SKM-1 treated with dmso at 0.1 percent for 144 hours (cell line): ENCODE data around the gene LRRC23.
"Not testable (repeated sequence)": the region's sequence is repeated elsewhere in the genome, so short reads cannot be mapped to it uniquely, and the experiment has no call there.

Source experiments
- DNase-seq: peaks from one replicate; lab custom pipeline; 2025; ENCODE audit not compliant: unreplicated experiment; lab: John Stamatoyannopoulos, UW

Gene LRRC23, protein sequence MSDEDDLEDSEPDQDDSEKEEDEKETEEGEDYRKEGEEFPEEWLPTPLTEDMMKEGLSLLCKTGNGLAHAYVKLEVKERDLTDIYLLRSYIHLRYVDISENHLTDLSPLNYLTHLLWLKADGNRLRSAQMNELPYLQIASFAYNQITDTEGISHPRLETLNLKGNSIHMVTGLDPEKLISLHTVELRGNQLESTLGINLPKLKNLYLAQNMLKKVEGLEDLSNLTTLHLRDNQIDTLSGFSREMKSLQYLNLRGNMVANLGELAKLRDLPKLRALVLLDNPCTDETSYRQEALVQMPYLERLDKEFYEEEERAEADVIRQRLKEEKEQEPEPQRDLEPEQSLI

GRCh38 chr12:6904280-6905276 lies at the start of gene LRRC23:
Gene LRRC23 (plus strand): TSS chr12:6904822. CDS start chr12:6905634, 812 bp downstream.
- peak; percentile 84 for DNase-seq

DNA sequence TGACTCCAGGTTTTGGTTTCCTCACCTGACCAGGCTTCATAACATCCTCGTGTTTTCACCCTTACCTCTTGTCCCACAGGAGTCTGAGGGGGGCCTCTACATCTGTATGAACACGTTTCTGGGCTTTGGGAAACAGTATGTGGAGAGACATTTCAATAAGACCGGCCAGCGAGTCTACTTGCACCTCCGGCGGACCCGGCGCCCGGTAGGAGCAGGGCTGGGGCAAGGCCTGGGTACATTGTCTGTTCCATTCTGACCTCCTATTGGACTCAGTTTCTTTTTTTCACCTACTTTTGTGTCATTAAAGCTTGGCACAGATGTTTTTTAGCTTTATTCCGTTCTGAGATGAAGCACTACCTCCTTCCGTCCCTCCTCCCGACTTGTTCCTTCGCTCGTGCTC lies 49.3 kb upstream of the LRRC23 start:
- DNase-seq, result no peak

- DNase-seq, result no peak
Measured at GRCh38 chr12:6858799-6859198, 45.8 kb upstream of the LRRC23 start.

DNA sequence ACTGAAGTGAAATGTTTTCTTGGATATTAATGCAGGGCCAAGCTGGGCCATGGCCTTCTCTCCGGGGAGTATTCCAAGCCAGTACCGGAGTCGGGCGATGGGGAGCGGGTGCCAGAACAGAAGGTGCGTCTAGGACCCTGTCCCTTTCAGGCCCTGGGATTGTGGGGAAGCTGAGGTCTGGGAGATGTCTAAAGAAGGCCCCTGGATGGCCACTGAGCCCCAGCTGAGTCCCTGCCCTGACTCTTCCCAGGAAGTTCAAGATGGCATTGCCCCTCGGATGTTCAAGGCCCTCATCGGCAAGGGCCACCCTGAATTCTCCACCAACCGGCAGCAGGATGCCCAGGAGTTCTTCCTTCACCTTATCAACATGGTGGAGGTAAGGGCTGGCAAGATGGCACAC lies 44.5 kb upstream of the LRRC23 start:
- DNase-seq, result no peak

- no peak for DNase-seq
Measured at GRCh38 chr12:6860942-6861341, 43.7 kb upstream of the LRRC23 start.

GRCh38 chr12:6861391-6861790 lies 43.2 kb upstream of the LRRC23 start:
- no peak for DNase-seq

DNA sequence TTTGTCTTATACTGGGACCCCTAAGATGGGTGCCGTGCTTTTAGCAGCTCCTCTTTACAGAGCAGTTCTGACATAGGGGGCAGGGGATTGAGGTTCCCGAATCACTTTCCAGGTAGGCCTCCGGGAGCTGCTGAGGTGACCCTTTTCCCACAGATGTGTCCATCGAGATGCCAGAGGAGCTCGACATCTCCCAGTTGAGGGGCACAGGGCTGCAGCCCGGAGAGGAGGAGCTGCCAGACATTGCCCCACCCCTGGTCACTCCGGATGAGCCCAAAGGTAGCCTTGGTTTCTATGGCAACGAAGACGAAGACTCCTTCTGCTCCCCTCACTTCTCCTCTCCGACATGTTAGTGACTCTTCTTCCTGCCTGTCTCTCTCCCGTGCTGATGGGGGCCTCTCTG lies 41.6 kb upstream of the LRRC23 start:
- DNase-seq, result no peak

- DNase-seq, result no peak
Measured at GRCh38 chr12:6863586-6864321, 40.9 kb upstream of the LRRC23 start.

GRCh38 chr12:6865307-6865706 lies 39.3 kb upstream of the LRRC23 start:
- not testable (repeated sequence) for DNase-seq

DNA sequence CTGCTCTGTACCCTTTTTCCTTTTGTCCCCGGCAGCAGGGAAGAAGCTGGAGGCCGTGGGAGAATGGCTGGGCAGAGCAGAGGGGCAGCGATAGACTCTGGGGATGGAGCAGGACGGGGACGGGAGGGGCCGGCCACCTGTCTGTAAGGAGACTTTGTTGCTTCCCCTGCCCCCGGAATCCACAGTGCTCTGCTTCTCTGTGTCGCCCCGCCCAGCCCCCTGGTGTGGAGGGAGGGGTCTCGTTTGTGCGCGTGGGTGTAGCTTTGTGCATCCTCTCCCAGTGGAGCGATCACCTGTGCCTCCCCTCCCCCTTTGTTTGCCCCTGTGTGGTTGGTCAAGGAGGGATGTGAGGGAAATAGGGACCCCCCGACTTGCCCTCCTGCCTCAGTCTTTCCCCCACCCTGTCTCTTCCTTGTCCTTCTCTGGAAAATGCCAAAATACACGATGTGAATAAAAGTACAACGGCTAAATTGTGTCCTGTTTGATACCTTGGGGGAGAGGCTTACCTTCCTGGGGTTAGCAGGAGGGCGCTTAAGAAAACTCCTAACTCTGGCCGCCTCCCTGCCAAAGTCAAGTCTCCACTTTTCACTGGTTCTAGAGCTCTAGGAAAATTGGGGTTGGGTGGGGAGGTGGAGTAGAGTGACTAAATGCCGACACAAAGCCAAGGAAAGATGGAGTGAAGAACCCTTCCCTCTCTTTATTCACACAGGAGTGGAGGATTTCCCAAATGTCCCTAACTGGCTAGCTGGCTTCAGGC lies 38.3 kb upstream of the LRRC23 start:
- DNase-seq, result no peak

GRCh38 chr12:6866920-6867412 lies 37.7 kb upstream of the LRRC23 start:
- DNase-seq, result no peak

DNA sequence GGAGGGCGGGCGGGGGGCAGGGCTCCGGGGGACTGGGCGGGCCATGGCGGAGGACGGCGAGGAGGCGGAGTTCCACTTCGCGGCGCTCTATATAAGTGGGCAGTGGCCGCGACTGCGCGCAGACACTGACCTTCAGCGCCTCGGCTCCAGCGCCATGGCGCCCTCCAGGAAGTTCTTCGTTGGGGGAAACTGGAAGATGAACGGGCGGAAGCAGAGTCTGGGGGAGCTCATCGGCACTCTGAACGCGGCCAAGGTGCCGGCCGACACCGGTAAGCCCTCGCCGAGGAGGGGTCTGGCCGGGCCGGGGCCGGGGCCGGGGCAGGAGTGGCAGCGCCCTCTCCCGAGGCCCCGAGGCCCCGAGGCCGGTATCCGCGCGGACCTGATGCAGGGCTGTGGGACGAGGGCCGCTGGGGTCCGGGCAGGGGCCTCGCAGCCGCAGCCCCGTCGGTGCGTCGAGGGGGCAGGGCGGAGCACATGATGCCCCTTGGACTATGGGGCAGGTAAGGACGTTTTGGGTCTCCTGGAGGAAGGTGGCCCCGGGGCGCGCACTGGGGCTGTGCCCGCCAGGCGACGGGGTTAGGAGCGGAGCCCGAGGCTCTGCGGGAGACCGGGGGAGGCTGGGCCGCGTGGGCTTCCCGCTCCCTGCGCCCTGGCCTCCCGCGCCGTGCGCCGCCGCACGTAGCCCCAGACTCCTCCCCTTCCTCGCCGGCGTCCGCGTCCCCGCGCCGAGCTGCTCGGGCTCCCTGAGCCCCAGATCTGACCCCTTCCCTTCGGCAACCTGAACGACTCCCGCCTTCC lies 37.0 kb upstream of the LRRC23 start, which contains the start of gene TPI1:
TSS of gene TPI1 (plus strand) at position 119 of the 798 bp plus-strand sequence. CDS start at position 155, 36 bp downstream.
- peak; percentile 27 for DNase-seq

- no peak for DNase-seq
Measured at GRCh38 chr12:6868211-6869048, 36.2 kb upstream of the LRRC23 start.

DNA sequence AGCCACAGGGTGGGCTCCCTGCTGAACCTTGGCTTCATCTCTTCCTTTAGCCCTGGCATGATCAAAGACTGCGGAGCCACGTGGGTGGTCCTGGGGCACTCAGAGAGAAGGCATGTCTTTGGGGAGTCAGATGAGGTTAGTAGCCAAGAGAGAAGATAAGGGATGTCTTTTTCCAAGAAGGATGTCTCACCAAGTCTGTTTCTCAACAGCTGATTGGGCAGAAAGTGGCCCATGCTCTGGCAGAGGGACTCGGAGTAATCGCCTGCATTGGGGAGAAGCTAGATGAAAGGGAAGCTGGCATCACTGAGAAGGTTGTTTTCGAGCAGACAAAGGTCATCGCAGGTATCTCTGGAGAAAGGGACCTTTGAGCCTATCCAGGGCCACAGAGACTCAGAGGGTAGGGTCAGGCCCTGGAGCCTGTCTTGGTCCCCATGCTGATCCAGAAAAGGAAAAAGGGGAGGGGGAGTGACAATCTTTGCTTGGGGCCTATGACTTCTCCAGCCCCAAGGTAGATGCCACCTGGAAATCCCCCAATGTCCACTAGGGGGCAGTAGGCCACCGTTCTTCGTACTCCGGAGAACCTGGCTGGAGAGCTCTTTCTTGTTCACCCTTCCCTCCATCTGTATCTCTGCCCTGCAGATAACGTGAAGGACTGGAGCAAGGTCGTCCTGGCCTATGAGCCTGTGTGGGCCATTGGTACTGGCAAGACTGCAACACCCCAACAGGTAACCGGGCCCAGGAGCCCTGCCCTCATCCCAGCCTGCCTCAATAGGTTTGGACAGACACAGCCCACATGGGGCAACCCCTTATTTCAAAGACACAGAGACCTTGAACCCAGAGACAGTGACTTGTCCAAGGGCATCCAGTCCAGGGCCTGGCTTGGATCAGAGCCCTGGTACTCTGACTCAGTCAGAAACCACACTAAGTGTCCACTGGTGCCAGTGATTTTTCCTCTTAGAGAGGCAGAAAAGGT lies 35.3 kb upstream of the LRRC23 start:
- peak; percentile 24 for DNase-seq

DNA sequence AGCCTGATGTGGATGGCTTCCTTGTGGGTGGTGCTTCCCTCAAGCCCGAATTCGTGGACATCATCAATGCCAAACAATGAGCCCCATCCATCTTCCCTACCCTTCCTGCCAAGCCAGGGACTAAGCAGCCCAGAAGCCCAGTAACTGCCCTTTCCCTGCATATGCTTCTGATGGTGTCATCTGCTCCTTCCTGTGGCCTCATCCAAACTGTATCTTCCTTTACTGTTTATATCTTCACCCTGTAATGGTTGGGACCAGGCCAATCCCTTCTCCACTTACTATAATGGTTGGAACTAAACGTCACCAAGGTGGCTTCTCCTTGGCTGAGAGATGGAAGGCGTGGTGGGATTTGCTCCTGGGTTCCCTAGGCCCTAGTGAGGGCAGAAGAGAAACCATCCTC lies 34.3 kb upstream of the LRRC23 start:
- not testable (repeated sequence) for DNase-seq

GRCh38 chr12:6871052-6871957 lies 33.3 kb upstream of the LRRC23 start:
- DNase-seq, result no peak
